T-cell (primary cell): ENCODE data around the gene KANTR. TPM values are rescaled to one million over a fixed set of nuclear protein-coding genes. Genes with fewer than 3 reads are reported as not detected.

ENCODE experiments used
- ATAC-seq, 4 experiments: fragments of 200-7000 bp in 3 of 4; fragments of 150-1000 bp in 1 of 4; cut with Tn5 transposase; replicated peaks in 1 of 4; 1 replicate in 3 of 4; 2 replicates in 1 of 4; pipeline ENCODE4 v1.10.0; 2021; ENCODE audit warnings: moderate library complexity in 3 of 4, mild to moderate bottlenecking in 2 of 4, moderate number of reproducible peaks in 1 of 4
- CTCF ChIA-PET, 2 donors: fragments of 300-600 bp; sonication (Branson Sonifier 250); formaldehyde crosslinking; loops; one replicate each; lab custom pipeline; 2022; ENCODE audit warnings: antibody characterized with exemption in 2 of 2; lab: Charles Lee
- POLR2A ChIA-PET, 2 donors: fragments of 300-600 bp; sonication (Branson Sonifier 250); formaldehyde crosslinking; loops; one replicate each; lab custom pipeline; 2022; ENCODE audit warnings: antibody characterized with exemption in 2 of 2; lab: Charles Lee
- DNase-seq, 35 experiments: peaks; one replicate each; pipeline versions ENCODE4 v3.0.0 to v3.0.0-alpha.2; 2013 to 2023
- H3K27ac ChIP-seq: one replicate; pipeline ENCODE4 v1.5.1; 2013; ENCODE audit warnings: low read length
- H3K27me3 ChIP-seq, 2 experiments: replicated peaks in 1 of 2; 1 replicate in 1 of 2; 2 replicates in 1 of 2; pipeline versions ENCODE4 v1.6.1 to v1.7.0; 2013; ENCODE audit warnings: low read length in 1 of 2, mixed read lengths in 1 of 2; ENCODE audit not compliant: control insufficient read depth in 2 of 2, insufficient read depth in 2 of 2; ENCODE audit errors: extremely low read depth in 1 of 2
- H3K36me3 ChIP-seq, 2 donors: 1 replicate in 1 of 2; 2 replicates in 1 of 2; pipeline versions ENCODE4 v1.6.1 to v1.7.0; 2013; ENCODE audit warnings: low read length in 1 of 2; ENCODE audit not compliant: control insufficient read depth in 2 of 2, insufficient read depth in 1 of 2; ENCODE audit errors: extremely low read depth in 1 of 2
- H3K4me1 ChIP-seq, 2 experiments: 1 replicate in 1 of 2; 2 replicates in 1 of 2; pipeline versions ENCODE4 v1.6.1 to v1.7.0; 2013; ENCODE audit warnings: low read length in 2 of 2, mixed read lengths in 1 of 2; ENCODE audit not compliant: insufficient read depth in 2 of 2, control insufficient read depth in 1 of 2; ENCODE audit errors: extremely low read depth in 1 of 2
- H3K4me3 ChIP-seq, 2 donors: 1 replicate in 1 of 2; 2 replicates in 1 of 2; pipeline versions ENCODE4 v1.5.1 to v1.7.0; 2013; ENCODE audit warnings: mild to moderate bottlenecking in 2 of 2, low read length in 1 of 2, moderate library complexity in 1 of 2; ENCODE audit not compliant: control insufficient read depth in 1 of 2; ENCODE audit errors: extremely low read depth in 1 of 2
- H3K9me3 ChIP-seq: 2 replicates; pipeline ENCODE4 v1.7.0; 2013
- H3K27ac Mint-ChIP-seq, 2 donors: one replicate each; pipeline ENCODE4 v1.8.0; 2020 to 2021; ENCODE audit warnings: mild to moderate bottlenecking in 2 of 2, mixed read lengths in 2 of 2
- H3K27me3 Mint-ChIP-seq, 2 donors: one replicate each; pipeline ENCODE4 v1.8.0; 2021 to 2022; ENCODE audit warnings: mixed read lengths in 2 of 2
- H3K36me3 Mint-ChIP-seq: one replicate; pipeline ENCODE4 v1.8.0; 2021; ENCODE audit warnings: mixed read lengths
- H3K4me1 Mint-ChIP-seq, 3 donors: one replicate each; pipeline ENCODE4 v1.8.0; 2020 to 2022; ENCODE audit warnings: mixed read lengths in 3 of 3, mild to moderate bottlenecking in 1 of 3
- H3K4me3 Mint-ChIP-seq, 3 donors: one replicate each; pipeline ENCODE4 v1.8.0; 2020 to 2022; ENCODE audit warnings: mild to moderate bottlenecking in 3 of 3, mixed read lengths in 3 of 3, moderate library complexity in 3 of 3
- H3K9me3 Mint-ChIP-seq, 3 donors: one replicate each; pipeline ENCODE4 v1.8.0; 2020 to 2022; ENCODE audit warnings: mixed read lengths in 3 of 3
- WGBS: methylation state at CpG from one replicate; pipeline ENCODE4 v1.1.5; 2013; ENCODE audit warnings: missing lambda C conversion rate; ENCODE audit not compliant: insufficient coverage; 5-methylcytosine and 5-hydroxymethylcytosine counted together
- total RNA-seq, 35 experiments: library from RNA in 6 of 35; stranded (reverse) in 6 of 35; fragments of 120-200 nt in 1 of 35; gene quantifications; one replicate each; pipeline versions ENCODE4 v1.2.1 to v1.2.4 and lab custom pipeline; 2013 to 2026

Gene KANTR
- total RNA-seq, 5 donors from 2014 or later (not counting 1 experiment from before 2014, with no cell fraction given) = 14.9 to 21.2 (median 17.0) TPM

- CTCF ChIA-PET = no interaction called here
- H3K36me3 ChIP-seq = no peaks in the 10 kb centered on the region
- DNase-seq (no peak), ATAC-seq (no peak)
- H3K36me3 Mint-ChIP-seq = no peaks in the 10 kb centered on the region
- H3K4me1 ChIP-seq = peaks cover 0 to 10% of the 10 kb centered on the region in 2 experiments
- no peak overlapping the region for H3K4me3 ChIP-seq
- POLR2A ChIA-PET = no interaction called here
- H3K9me3 ChIP-seq = no peaks in the 10 kb centered on the region
- no peak overlapping the region for H3K4me3 Mint-ChIP-seq
- no peaks in the 10 kb centered on the region for H3K4me1 Mint-ChIP-seq
- H3K27me3 Mint-ChIP-seq = peaks cover 0 to 2% of the 10 kb centered on the region in 2 donors
- peaks cover 0 to 7% of the 10 kb centered on the region in 2 experiments for H3K27me3 ChIP-seq
- WGBS = 89% methylated on average over 5 of the region's 6 CpGs
- H3K27ac ChIP-seq = no peak overlapping the region
- no peak overlapping the region for H3K27ac Mint-ChIP-seq
- no peaks in the 10 kb centered on the region for H3K9me3 Mint-ChIP-seq
These were observed 38.6 kb upstream of the KANTR start for GRCh38 chrX:53055244-53055849.

DNA sequence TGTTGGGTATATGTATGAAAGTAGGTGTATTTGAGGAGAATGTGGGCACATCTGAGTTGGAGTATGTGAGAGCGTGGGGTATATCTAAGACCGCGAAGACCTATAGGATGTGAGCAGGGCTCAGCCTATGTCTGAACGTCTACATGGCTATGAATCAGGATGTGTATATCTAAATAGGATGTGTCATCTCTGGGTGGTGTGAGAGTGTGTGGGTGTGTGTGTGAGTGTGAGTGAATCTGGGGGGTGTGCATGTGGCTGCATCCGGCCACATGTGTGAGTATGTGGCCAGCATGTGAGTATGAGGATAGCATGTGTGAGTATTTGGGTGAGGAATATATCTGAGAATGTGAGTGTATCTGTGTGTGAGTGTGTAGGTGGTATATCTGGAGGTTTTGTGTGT is 37.6 kb upstream of the KANTR start:
- H3K27me3 ChIP-seq = no peaks in the 10 kb centered on the region
- peaks cover 0 to 10% of the 10 kb centered on the region in 2 experiments for H3K4me1 ChIP-seq
- DNase-seq (no peak), ATAC-seq (no peak)
- ChIA-PET POLR2A (no interaction called here), CTCF (no interaction called here)
- no peaks in the 10 kb centered on the region for H3K27me3 Mint-ChIP-seq
- H3K27ac ChIP-seq = no peak overlapping the region
- no peaks in the 10 kb centered on the region for H3K36me3 Mint-ChIP-seq
- H3K4me1 Mint-ChIP-seq = no peaks in the 10 kb centered on the region
- no peak overlapping the region for H3K27ac Mint-ChIP-seq
- no peaks in the 10 kb centered on the region for H3K36me3 ChIP-seq
- H3K4me3 Mint-ChIP-seq = no peak overlapping the region
- no peaks in the 10 kb centered on the region for H3K9me3 Mint-ChIP-seq
- WGBS = 66% methylated on average over 5 of the region's 5 CpGs
- no peaks in the 10 kb centered on the region for H3K9me3 ChIP-seq
- no peak overlapping the region for H3K4me3 ChIP-seq

DNA sequence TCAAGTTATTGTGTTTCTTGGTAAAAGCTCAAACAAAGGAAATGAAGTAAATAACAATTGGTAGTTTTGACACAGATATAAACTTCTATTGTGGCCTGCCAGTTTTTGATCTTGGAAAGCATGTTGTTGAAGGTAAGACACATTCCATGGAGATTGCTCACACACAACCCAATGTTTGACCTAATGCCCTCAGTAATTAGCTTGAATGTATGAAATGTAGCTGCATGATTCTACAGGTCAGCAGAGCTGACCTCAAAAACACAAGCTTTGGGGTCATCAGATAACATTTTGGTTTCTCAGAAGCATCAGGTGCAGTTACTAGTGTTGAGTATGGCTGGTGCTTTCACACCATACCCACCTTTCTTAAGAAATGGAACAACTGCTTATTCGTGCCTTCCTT is 28.8 kb upstream of the KANTR start:
- H3K27ac ChIP-seq = no peak overlapping the region
- no peak for DNase-seq
- no CpG with 5 or more reads among the region's 1 CpG for WGBS
- CTCF ChIA-PET = no interaction called here
- POLR2A ChIA-PET = no interaction called here
- Mint-ChIP-seq H3K27me3 (peaks cover 0 to 7% of the 10 kb centered on the region in 2 donors), H3K4me1 (no peaks in the 10 kb centered on the region), H3K27ac (no peak overlapping the region), H3K9me3 (no peaks in the 10 kb centered on the region), H3K36me3 (no peaks in the 10 kb centered on the region), H3K4me3 (no peak overlapping the region)
- no peak overlapping the region for H3K4me3 ChIP-seq
- H3K4me1 ChIP-seq = no peaks in the 10 kb centered on the region
- H3K36me3 ChIP-seq = no peaks in the 10 kb centered on the region
- no peak for ATAC-seq
- no peaks in the 10 kb centered on the region for H3K27me3 ChIP-seq
- H3K9me3 ChIP-seq = no peaks in the 10 kb centered on the region

GRCh38 chrX:53071064-53071463 is 22.9 kb upstream of the KANTR start:
- no peak for ATAC-seq
- no peak overlapping the region for H3K27ac Mint-ChIP-seq
- CTCF ChIA-PET = interaction anchor here in 1 of 2 donors (0.7 to 1.0 kb wide), 2 partner anchors 213 to 364 kb away, joined by 3 to 4 read pairs; no protein-coding TSS in a partner anchor
- Histone ChIP-seq H3K27me3 (no peaks in the 10 kb centered on the region), H3K4me1 (peaks cover 0 to 9% of the 10 kb centered on the region in 2 experiments), H3K4me3 (no peak overlapping the region), H3K36me3 (no peaks in the 10 kb centered on the region), H3K27ac (no peak overlapping the region), H3K9me3 (no peaks in the 10 kb centered on the region)
- WGBS = 65% methylated on average over 5 of the region's 10 CpGs
- H3K27me3 Mint-ChIP-seq = peaks cover 0 to 3% of the 10 kb centered on the region in 2 donors
- H3K4me1 Mint-ChIP-seq = peaks cover 16 to 20% (median 18%) of the 10 kb centered on the region in 3 donors
- POLR2A ChIA-PET = no interaction called here
- peak overlapping the region in 1 of 3 donors; percentile 71 for H3K4me3 Mint-ChIP-seq
- DNase-seq = no peak
- no peaks in the 10 kb centered on the region for H3K9me3 Mint-ChIP-seq
- H3K36me3 Mint-ChIP-seq = no peaks in the 10 kb centered on the region

DNA sequence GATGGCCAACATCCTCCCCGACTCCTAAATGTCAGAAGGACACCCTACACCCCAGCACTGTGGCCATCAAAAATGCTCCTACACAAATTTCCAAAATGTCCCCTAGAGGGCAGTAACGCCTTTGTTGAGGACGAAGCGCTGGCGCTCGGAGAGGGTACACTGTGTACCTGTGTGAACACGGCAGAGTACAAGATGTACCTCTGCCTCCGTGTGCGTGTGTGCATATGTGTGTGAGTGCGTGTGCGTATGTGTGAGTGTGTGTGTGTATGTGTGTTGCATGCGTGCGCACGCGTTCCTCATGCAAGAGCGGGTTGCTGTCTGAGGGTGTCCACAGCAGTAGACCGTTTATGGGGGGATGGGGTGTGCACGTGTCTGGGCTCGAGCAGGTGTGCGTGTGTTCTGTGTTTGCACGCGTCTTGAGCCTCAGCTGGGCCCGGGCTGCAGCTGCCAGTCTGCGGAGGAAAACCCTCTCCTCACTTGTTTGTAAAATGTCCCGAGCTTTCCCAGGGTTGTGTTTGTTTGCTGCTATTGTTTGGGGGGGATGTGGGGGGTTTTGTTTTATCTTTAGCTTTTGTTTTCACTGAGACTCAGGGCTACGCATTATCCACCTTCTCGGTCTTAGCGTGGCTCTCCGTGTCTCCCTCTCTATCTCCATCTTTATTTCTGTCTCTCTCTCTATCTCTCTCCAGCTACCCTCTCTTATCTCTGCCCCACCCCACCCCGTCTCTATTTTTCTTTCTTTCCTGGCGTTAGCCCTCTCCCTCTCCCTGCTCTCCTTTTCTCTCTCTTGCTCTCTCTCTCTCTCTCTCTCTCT is 22.1 kb upstream of the KANTR start:
- POLR2A ChIA-PET = interaction anchor here (0.7 to 1.2 kb wide), 3 partner anchors 10 to 681 kb away, joined by 3 to 21 read pairs (median 4); partner anchors contain the start of gene TSPYL2 (in 2 of the 2)
- Mint-ChIP-seq H3K9me3 (no peaks in the 10 kb centered on the region), H3K36me3 (no peaks in the 10 kb centered on the region), H3K4me1 (peaks cover 16 to 20% (median 18%) of the 10 kb centered on the region in 3 donors), H3K27ac (peak overlapping the region; percentile 46 to 84), H3K27me3 (peaks cover 0 to 3% of the 10 kb centered on the region in 2 donors), H3K4me3 (peak overlapping the region; percentile 71 to 85 (median 82))
- H3K4me1 ChIP-seq = peaks cover 0 to 9% of the 10 kb centered on the region in 2 experiments
- H3K36me3 ChIP-seq = no peaks in the 10 kb centered on the region
- ATAC-seq = peak; percentile 89 to 90 (median 90)
- peak overlapping the region; percentile 20 to 57 for H3K4me3 ChIP-seq
- H3K9me3 ChIP-seq = no peaks in the 10 kb centered on the region
- DNase-seq = peak; percentile 49 to 87 (median 65)
- 0% methylated on average over 5 of the region's 31 CpGs for WGBS
- CTCF ChIA-PET = interaction anchor here (0.7 to 1.1 kb wide), 4 partner anchors 10 to 213 kb away, joined by 3 to 6 read pairs (median 4); partner anchors contain the start of gene TSPYL2 (in 1 of the 2)
- H3K27ac ChIP-seq = peak overlapping the region; percentile 41
- no peaks in the 10 kb centered on the region for H3K27me3 ChIP-seq

DNA sequence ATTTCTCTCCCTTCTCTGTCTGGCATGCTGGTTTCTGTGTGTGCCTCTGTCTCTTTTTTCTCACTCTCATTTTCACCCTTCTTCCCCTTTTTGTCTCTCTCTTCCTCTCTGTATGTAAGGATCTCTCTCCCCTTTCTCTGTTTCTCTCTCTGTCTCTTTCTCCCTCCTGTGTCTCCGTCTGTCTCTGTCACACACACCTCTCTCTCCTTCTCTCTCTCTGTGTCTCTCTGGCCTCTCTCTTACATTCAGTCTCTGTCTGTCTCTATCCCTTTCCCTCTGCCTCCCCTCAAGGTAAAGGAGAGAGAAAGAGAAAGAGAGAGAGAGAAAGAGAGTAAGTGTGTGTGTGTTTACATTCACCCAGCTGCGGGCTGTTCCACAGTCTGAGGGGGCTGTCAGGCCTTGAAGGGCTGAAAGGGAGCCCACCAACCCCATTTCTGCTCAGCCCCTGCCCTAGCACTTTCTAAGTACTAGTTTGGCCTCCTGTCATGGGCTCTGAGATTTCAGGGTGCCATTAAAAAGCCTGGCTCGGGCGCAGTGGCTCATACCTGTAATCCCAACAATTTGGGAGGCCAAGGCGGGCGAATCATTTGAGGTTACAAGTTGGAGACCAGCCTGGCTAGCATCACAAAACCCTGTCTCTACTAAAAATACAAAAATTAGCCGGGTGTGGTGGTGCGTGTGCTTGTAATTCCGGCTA is 21.4 kb upstream of the KANTR start:
- CTCF ChIA-PET = interaction anchor here (0.7 to 1.1 kb wide), 4 partner anchors 9 to 240 kb away, joined by 3 to 7 read pairs (median 5); partner anchors contain the start of gene TSPYL2 (in 1 of the 2)

More for the DNA sequence above, 21.4 kb upstream of the KANTR start:
- H3K4me1 ChIP-seq = peaks cover 0 to 9% of the 10 kb centered on the region in 2 experiments
- H3K4me3 ChIP-seq = peak overlapping the region in 1 of 2 donors; percentile 57
- no peaks in the 10 kb centered on the region for H3K36me3 ChIP-seq
- DNase-seq = no peak
- Mint-ChIP-seq H3K9me3 (no peaks in the 10 kb centered on the region), H3K4me3 (peak overlapping the region; percentile 71 to 85 (median 82)), H3K36me3 (no peaks in the 10 kb centered on the region), H3K27me3 (no peaks in the 10 kb centered on the region), H3K4me1 (peaks cover 16 to 20% (median 18%) of the 10 kb centered on the region in 3 donors), H3K27ac (peak overlapping the region; percentile 46 to 84)
- no peak for ATAC-seq
- peak overlapping the region; percentile 41 for H3K27ac ChIP-seq
- no peaks in the 10 kb centered on the region for H3K9me3 ChIP-seq
- POLR2A ChIA-PET = interaction anchor here (0.7 to 1.2 kb wide), 3 partner anchors 9 to 681 kb away, joined by 3 to 21 read pairs (median 4); partner anchors contain the start of gene TSPYL2 (in 2 of the 2)
- no CpG with 5 or more reads among the region's 9 CpGs for WGBS
- no peaks in the 10 kb centered on the region for H3K27me3 ChIP-seq
